K562 (cell line): ENCODE data around the gene FOXL3. TPM values are rescaled to one million over a fixed set of nuclear protein-coding genes. Genes with fewer than 3 reads are reported as not detected.

ENCODE experiments used
- ATAC-seq: fragments of 200-7000 bp; cut with Tn5 transposase; 3 replicates; pipeline ENCODE4 v1.9.1; 2020; ENCODE audit warnings: moderate library complexity
- BruUV-seq: library from RNA; stranded (reverse); fragments of 400-500 nt; replicated peaks from 2 replicates; lab custom pipeline; 2021; lab: Mats Ljungman, UMichigan
- CTCF ChIA-PET: fragments of 300-600 bp; formaldehyde crosslinking; extraction: SDS; loops from one replicate; lab custom pipeline; 2021; ENCODE audit warnings: low intra/inter-chr PET ratio; lab: Yijun Ruan, JAX
- POLR2A ChIA-PET: fragments of 300-600, 350-650 bp; sonication (Branson Sonifier 250); formaldehyde crosslinking; extraction: SDS; loops from one replicate; lab custom pipeline; 2021; ENCODE audit warnings: antibody characterized with exemption, inconsistent platforms; lab: Yijun Ruan, JAX
- DNase-seq, 4 experiments: peaks; one replicate each; pipeline versions ENCODE4 v3.0.0 to v3.0.0-alpha.2; 2011 to 2018; ENCODE audit warnings: low spot score in 3 of 4, mixed read lengths in 3 of 4; ENCODE audit errors: extremely low read depth in 1 of 4
- FAIRE-seq: peaks from 2 replicates; lab custom pipeline; 2011; peaks lifted over from hg19 to GRCh38; lab: Jason Lieb, UNC
- H2AFZ ChIP-seq: 2 replicates; pipeline ENCODE4 v1.6.0; 2011; ENCODE audit warnings: low read depth, low read length, control low read depth, inconsistent platforms
- H3K27ac ChIP-seq: fragments of 200-600 bp; 3 replicates; pipeline ENCODE4 v1.8.0; 2011; ENCODE audit warnings: low read depth, mild to moderate bottlenecking, control low read depth, inconsistent platforms, low read length, moderate library complexity, mixed read lengths; ENCODE audit errors: extremely low read depth
- H3K27me3 ChIP-seq, 2 experiments: fragments of 300-600 bp in 1 of 2; 2 replicates in 1 of 2; 3 replicates in 1 of 2; pipeline versions ENCODE4 v1.6.0 to v1.8.0; 2011; ENCODE audit warnings: inconsistent platforms in 2 of 2, low read length in 2 of 2, mild to moderate bottlenecking in 1 of 2, mixed read lengths in 1 of 2, moderate library complexity in 1 of 2; ENCODE audit not compliant: control insufficient read depth in 2 of 2, insufficient read depth in 2 of 2
- H3K36me3 ChIP-seq: fragments of 300-600 bp; 3 replicates; pipeline ENCODE4 v1.8.0; 2011; ENCODE audit warnings: mild to moderate bottlenecking, low read length, inconsistent platforms; ENCODE audit not compliant: control insufficient read depth, insufficient read depth
- H3K4me1 ChIP-seq, 2 experiments: fragments of 200-600 bp in 1 of 2; replicated peaks in 1 of 2; 2 replicates in 1 of 2; 3 replicates in 1 of 2; pipeline versions ENCODE4 v1.5.1 to v1.8.0; 2011; ENCODE audit warnings: inconsistent platforms in 2 of 2, low read length in 2 of 2, mild to moderate bottlenecking in 1 of 2, mixed read lengths in 1 of 2, moderate library complexity in 1 of 2; ENCODE audit not compliant: control insufficient read depth in 2 of 2, insufficient read depth in 2 of 2
- H3K4me2 ChIP-seq: 2 replicates; pipeline ENCODE4 v1.6.1; 2011; ENCODE audit warnings: low read length, control low read depth, inconsistent platforms, mixed read lengths; ENCODE audit not compliant: insufficient read depth
- H3K4me3 ChIP-seq: fragments of 200-600 bp; sonication (generic), shearing (Covaris generic); 2 replicates; pipeline ENCODE4 v1.5.1; 2016; ENCODE audit warnings: control low read depth, inconsistent platforms
- H3K79me2 ChIP-seq: fragments of 200-600 bp; 3 replicates; pipeline ENCODE4 v1.8.0; 2011; ENCODE audit warnings: low read length, inconsistent platforms; ENCODE audit not compliant: control insufficient read depth, insufficient read depth
- H3K9ac ChIP-seq, 2 experiments: 2 replicates each; pipeline versions ENCODE4 v1.6.0 to v1.6.1; 2011; ENCODE audit warnings: low read depth in 2 of 2, low read length in 2 of 2, control low read depth in 1 of 2, inconsistent platforms in 1 of 2, mild to moderate bottlenecking in 1 of 2, mixed read lengths in 1 of 2; ENCODE audit not compliant: insufficient read depth in 1 of 2
- H3K9me1 ChIP-seq: one replicate; pipeline ENCODE4 v1.6.0; 2011; ENCODE audit warnings: inconsistent platforms, mild to moderate bottlenecking, low read length, moderate library complexity; ENCODE audit not compliant: control insufficient read depth, insufficient read depth
- H3K9me3 ChIP-seq: replicated peaks from 2 replicates; pipeline ENCODE4 v1.5.1; 2011; ENCODE audit warnings: low read depth, low read length, inconsistent platforms; ENCODE audit not compliant: control insufficient read depth, insufficient read depth
- H4K20me1 ChIP-seq: replicated peaks from 2 replicates; pipeline ENCODE4 v1.6.1; 2011; ENCODE audit warnings: low read length, inconsistent platforms, mixed read lengths; ENCODE audit not compliant: control insufficient read depth, insufficient read depth
- BRD4 ChIP-seq: fragments of 200-600 bp; sonication (generic); IDR thresholded peaks from 2 replicates; pipeline ENCODE4 v1.6.1; 2017; ENCODE audit warnings: inconsistent platforms
- GTF2B ChIP-seq: IDR thresholded peaks from 2 replicates; pipeline ENCODE4 v1.6.1; 2011; ENCODE audit not compliant: insufficient read length; ENCODE audit errors: extremely low read depth
- MCM7 ChIP-seq, 2 experiments: fragments of 450-650 bp; IDR thresholded peaks; 2 replicates each; pipeline ENCODE4 v1.6.1; 2016 to 2018
- NCOA6 ChIP-seq: fragments of 450-650 bp; IDR thresholded peaks from 2 replicates; pipeline ENCODE4 v1.6.1; 2017; ENCODE audit warnings: mild to moderate bottlenecking
- NR1H2 ChIP-seq: sonication (generic); formaldehyde crosslinking; IDR thresholded peaks from 2 replicates; pipeline ENCODE4 v1.4.0; 2020; ENCODE audit warnings: mild to moderate bottlenecking, missing genetic modification reagents
- PTBP1 ChIP-seq: fragments of 200-400 bp; formaldehyde crosslinking; IDR thresholded peaks from 2 replicates; pipeline ENCODE4 v1.6.1; 2017; ENCODE audit warnings: low read depth, low read length
- PTTG1 ChIP-seq: fragments of 450-650 bp; IDR thresholded peaks from 2 replicates; pipeline ENCODE4 v1.6.1; 2016; ENCODE audit warnings: low read depth, mild to moderate bottlenecking, missing genetic modification characterization, missing compliant biosample characterization
- RNF219 ChIP-seq: fragments of 250-450 bp; sonication (Bioruptor Pico); IDR thresholded peaks from 2 replicates; pipeline ENCODE4 v1.5.0; 2022; ENCODE audit warnings: mild to moderate bottlenecking
- TAF7 ChIP-seq: fragments of 450-650 bp; IDR thresholded peaks from 2 replicates; pipeline ENCODE4 v1.6.1; 2016; ENCODE audit warnings: missing genetic modification characterization, missing compliant biosample characterization
- ZKSCAN1 ChIP-seq: fragments of 150-350 bp; IDR thresholded peaks from 2 replicates; pipeline ENCODE4 v1.6.1; 2016; ENCODE audit warnings: low read depth, low read length
- ZNF224 ChIP-seq: sonication (generic); formaldehyde crosslinking; IDR thresholded peaks from 2 replicates; pipeline ENCODE4 v1.8.0; 2022; ENCODE audit warnings: mild to moderate bottlenecking, missing genetic modification reagents
- ZNF24 ChIP-seq: fragments of 450-650 bp; IDR thresholded peaks from 2 replicates; pipeline ENCODE4 v1.6.1; 2016
- ZNF41 ChIP-seq: fragments of 250-450 bp; sonication (Bioruptor Pico); conservative IDR thresholded peaks from 2 replicates; pipeline ENCODE4 v1.4.0; 2020; ENCODE audit warnings: mild to moderate bottlenecking
- WGBS: fragments of 100-300 bp; shearing (Covaris generic); methylation state at CpG from one replicate; pipeline ENCODE4 v1.1.6; 2016; ENCODE audit warnings: low coverage, mixed read lengths; ENCODE audit not compliant: insufficient coverage; ENCODE audit errors: missing lambda C conversion rate; 5-methylcytosine and 5-hydroxymethylcytosine counted together
- in situ Hi-C: fragments of 300-500 bp; cut with MboI; formaldehyde crosslinking; loops from 4 replicates; pipeline ENCODE4 v1.15.0; 2018; ENCODE audit warnings: inconsistent platforms, mixed read lengths
- intact Hi-C: fragments of 100-400 bp; cut with micrococcal nuclease; formaldehyde crosslinking; loops from 2 replicates; pipeline ENCODE4 v1.14.2; 2022
- polyA plus RNA-seq, 8 experiments: library from polyadenylated mRNA; depleted of rRNA in 4 of 8; stranded (reverse) in 5 of 8; unstranded in 3 of 8; fragments of >200 nt; fragmentation: Nextera tagmentation in 2 of 8; fragmentation: Illumina TruSeq in 1 of 8; extraction: Ambion mirVana in 2 of 8; extraction: Trizol in 1 of 8; gene quantifications; 2 replicates each; pipeline versions ENCODE4 v1.2.1 to v1.2.3, GENCODE V29; 2011 to 2014; ENCODE audit warnings: inconsistent platforms in 1 of 8, missing spikeins in 1 of 8
- total RNA-seq, 7 experiments: library from RNA; depleted of rRNA in 6 of 7; stranded (reverse); fragments of >200 nt in 6 of 7; fragmentation: Illumina TruSeq in 2 of 7; extraction: Trizol in 2 of 7; gene quantifications; 2 replicates each; pipeline versions ENCODE4 v1.2.1 to v1.2.3, GENCODE V29; 2011 to 2021; ENCODE audit warnings: low replicate concordance in 1 of 7
- TF ChIP-seq, protein P1 (sequence below): fragments of 450-650 bp; IDR thresholded peaks from 2 replicates; pipeline ENCODE4 v1.6.1; 2018; ENCODE audit not compliant: partially characterized antibody
- TF ChIP-seq, protein P2 (sequence below): fragments of 200-400 bp; formaldehyde crosslinking; IDR thresholded peaks from 2 replicates; pipeline ENCODE4 v1.6.1; 2017; ENCODE audit warnings: mild to moderate bottlenecking, low read depth, low read length, moderate library complexity

FOXL3 gene
- total and polyA plus RNA-seq, 9 of the 15 experiments (the other 6 are each of a cell fraction or from before 2014, with no cell fraction given), result not detected

DNA sequence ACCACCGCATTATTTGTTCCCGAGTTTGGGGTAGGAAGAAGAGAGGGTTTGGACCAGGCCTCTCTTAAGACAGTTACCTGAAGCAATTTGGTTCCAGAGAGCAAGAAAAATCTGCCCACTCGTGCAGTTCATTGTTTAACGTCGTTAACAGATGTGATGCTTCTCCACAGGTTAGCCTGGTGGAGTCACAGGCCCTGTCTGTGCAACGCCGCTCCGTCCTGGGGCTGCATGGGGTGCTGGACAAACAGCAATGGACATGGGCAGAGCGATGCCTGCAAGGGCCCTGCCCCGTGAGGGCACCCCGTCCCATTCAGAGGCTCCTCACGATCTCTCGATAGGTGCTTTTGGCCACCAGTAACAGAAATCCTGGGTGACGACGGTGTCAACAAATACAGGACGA, 9.7 kb downstream of the FOXL3 start (continued):
- TF ChIP-seq, protein P1, sequence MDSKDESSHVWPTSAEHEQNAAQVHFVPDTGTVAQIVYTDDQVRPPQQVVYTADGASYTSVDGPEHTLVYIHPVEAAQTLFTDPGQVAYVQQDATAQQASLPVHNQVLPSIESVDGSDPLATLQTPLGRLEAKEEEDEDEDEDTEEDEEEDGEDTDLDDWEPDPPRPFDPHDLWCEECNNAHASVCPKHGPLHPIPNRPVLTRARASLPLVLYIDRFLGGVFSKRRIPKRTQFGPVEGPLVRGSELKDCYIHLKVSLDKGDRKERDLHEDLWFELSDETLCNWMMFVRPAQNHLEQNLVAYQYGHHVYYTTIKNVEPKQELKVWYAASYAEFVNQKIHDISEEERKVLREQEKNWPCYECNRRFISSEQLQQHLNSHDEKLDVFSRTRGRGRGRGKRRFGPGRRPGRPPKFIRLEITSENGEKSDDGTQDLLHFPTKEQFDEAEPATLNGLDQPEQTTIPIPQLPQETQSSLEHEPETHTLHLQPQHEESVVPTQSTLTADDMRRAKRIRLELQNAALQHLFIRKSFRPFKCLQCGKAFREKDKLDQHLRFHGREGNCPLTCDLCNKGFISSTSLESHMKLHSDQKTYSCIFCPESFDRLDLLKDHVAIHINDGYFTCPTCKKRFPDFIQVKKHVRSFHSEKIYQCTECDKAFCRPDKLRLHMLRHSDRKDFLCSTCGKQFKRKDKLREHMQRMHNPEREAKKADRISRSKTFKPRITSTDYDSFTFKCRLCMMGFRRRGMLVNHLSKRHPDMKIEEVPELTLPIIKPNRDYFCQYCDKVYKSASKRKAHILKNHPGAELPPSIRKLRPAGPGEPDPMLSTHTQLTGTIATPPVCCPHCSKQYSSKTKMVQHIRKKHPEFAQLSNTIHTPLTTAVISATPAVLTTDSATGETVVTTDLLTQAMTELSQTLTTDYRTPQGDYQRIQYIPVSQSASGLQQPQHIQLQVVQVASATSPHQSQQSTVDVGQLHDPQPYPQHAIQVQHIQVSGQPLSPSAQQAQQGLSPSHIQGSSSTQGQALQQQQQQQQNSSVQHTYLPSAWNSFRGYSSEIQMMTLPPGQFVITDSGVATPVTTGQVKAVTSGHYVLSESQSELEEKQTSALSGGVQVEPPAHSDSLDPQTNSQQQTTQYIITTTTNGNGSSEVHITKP, result no peak
- TF ChIP-seq, protein P2, sequence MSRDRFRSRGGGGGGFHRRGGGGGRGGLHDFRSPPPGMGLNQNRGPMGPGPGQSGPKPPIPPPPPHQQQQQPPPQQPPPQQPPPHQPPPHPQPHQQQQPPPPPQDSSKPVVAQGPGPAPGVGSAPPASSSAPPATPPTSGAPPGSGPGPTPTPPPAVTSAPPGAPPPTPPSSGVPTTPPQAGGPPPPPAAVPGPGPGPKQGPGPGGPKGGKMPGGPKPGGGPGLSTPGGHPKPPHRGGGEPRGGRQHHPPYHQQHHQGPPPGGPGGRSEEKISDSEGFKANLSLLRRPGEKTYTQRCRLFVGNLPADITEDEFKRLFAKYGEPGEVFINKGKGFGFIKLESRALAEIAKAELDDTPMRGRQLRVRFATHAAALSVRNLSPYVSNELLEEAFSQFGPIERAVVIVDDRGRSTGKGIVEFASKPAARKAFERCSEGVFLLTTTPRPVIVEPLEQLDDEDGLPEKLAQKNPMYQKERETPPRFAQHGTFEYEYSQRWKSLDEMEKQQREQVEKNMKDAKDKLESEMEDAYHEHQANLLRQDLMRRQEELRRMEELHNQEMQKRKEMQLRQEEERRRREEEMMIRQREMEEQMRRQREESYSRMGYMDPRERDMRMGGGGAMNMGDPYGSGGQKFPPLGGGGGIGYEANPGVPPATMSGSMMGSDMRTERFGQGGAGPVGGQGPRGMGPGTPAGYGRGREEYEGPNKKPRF, result no peak
- no peak for TF ChIP-seq ZNF24
- TF ChIP-seq ZNF224, result no peak
- TF ChIP-seq NCOA6, result no peak

DNA sequence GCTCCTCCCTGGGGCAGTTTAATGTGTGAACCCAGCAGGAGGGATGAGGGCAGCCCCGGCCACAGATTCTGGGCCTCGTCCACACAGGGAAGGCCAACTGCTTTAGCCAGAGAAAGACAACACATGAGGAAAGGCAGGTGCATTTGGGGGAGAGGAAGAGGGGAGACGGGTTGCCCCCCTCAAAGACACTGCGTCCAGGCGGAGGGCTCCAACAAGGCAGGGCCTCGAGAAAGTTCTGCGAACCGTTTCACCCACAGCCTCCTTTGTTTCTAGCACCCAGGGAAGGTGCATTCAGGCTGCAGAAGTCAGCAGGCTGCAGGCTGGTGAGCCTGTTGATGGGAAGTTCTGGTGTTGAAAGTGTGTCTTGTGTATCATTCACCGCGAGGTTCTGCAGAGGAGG, 10.1 kb downstream of the FOXL3 start:
- intact Hi-C loops (no loop called here), in situ Hi-C loops (no loop called here)
- FAIRE-seq, result no peak
- WGBS, result under 1% methylated on average over 8 of the region's 10 CpGs
- CTCF ChIA-PET, result no interaction called here
- DNase-seq, result no peak
- Histone ChIP-seq H3K27me3 (peaks cover 24 to 85% of the 10 kb centered on the region in 2 experiments), H3K4me2 (no peak overlapping the region), H3K27ac (no peak overlapping the region), H2AFZ (no peak overlapping the region), H4K20me1 (peaks cover 12% of the 10 kb centered on the region), H3K36me3 (no peaks in the 10 kb centered on the region), H3K9me3 (peaks cover 3% of the 10 kb centered on the region; the same call in 1 of the 2 replicates), H3K9me1 (peaks cover 4% of the 10 kb centered on the region), H3K79me2 (no peaks in the 10 kb centered on the region), H3K9ac (no peak overlapping the region), H3K4me1 (peaks cover 0 to 6% of the 10 kb centered on the region in 2 experiments; a peak in 1 of 5 replicates), H3K4me3 (no peak overlapping the region)
- ATAC-seq, result no peak
- BruUV-seq, result no TSS peak
- POLR2A ChIA-PET, result no interaction called here
- no peak for TF ChIP-seq PTBP1
- no peak for TF ChIP-seq BRD4
- TF ChIP-seq GTF2B, result no peak
- no peak for TF ChIP-seq NR1H2
- no peak for TF ChIP-seq RNF219 (CRISPR knock-in tag)
- no peak for TF ChIP-seq MCM7 (IDR thresholded peaks at IDR 0.05)
- TF ChIP-seq ZKSCAN1, result no peak
- TF ChIP-seq TAF7 (tag), result no peak
- no peak for TF ChIP-seq PTTG1 (tag)
- no peak for TF ChIP-seq ZNF41 (CRISPR knock-in tag)
